PC-9 (cell line): ENCODE results near the gene CFAP61.

ENCODE experiments used
- CTCF ChIP-seq: fragments of 200-600 bp; sonication (generic); conservative IDR thresholded peaks from 2 replicates; pipeline ENCODE4 v1.6.1; 2017; ENCODE audit warnings: mixed run types, antibody characterized with exemption, mild to moderate bottlenecking, moderate library complexity
- EZH2 ChIP-seq: fragments of 200-600 bp; sonication (generic); IDR thresholded peaks from 2 replicates; pipeline ENCODE4 v1.8.0; 2017; ENCODE audit warnings: antibody characterized with exemption, low read depth

- no peak for TF ChIP-seq CTCF
- no peak for TF ChIP-seq EZH2
Observed at GRCh38 chr20:20207291-20207690, 155.0 kb downstream of the CFAP61 start.
